ENCODE results near the gene PEX26.
"Not testable (repeated sequence)": the region's sequence is repeated elsewhere in the genome, so short reads cannot be mapped to it uniquely, and the experiment has no call there.

The PEX26 gene

GRCh38 chr22:18071968-18072310, 5.9 kb upstream of the PEX26 start:
- DNase-seq: no peak

GRCh38 chr22:18073467-18073866, 4.3 kb upstream of the PEX26 start:
- DNase-seq: no peak

DNA sequence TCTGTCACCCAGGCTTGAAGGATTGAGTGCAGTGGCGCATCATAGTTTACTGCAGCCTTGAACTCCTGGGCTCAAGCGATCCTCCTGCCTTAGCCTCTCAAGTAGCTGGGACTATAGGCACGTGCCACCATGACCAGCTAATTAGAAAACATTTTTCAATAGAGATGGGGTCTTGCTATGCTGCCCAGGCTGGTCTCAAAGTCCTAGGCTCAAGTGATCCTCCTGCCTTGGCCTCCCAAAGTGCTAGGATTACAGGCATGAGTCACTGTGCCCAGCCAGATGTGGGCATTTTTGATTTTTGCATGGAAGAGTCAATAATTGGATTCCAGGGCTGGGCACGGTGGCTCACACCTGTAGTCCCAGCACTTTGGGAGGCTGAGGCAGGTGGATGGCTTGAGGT, 3.9 kb upstream of the PEX26 start:
- not testable (repeated sequence) for DNase-seq

DNA sequence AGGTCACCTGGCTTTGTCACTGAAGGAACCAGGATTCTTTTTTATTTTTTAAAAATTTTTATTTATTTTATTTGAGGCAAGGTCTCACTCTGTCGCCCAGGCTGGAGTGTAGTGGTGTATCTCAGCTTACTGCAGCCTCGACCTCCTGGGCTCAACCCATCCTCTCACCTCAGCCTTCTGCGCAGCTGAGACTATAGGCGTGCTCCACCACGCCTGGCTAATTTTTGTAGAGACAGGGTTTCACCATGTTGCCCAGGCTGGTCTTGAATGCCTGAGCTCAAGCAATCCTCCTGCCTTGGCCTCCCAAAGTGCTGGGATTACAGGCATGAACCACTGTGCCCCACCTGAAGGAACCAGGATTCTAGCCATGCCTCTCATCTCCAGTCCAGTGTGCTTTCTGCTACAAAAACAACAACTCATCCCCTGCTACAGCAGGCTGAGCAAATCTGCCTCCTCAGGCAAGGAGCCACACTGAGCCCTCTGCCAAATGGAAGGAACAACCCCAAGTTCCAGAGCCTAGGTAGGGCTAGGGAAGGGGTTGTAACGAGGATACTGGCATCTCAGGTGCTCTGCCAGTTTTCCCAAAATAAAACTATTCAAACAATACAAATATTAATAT, 2.6 kb upstream of the PEX26 start:
- no peak for DNase-seq

DNA sequence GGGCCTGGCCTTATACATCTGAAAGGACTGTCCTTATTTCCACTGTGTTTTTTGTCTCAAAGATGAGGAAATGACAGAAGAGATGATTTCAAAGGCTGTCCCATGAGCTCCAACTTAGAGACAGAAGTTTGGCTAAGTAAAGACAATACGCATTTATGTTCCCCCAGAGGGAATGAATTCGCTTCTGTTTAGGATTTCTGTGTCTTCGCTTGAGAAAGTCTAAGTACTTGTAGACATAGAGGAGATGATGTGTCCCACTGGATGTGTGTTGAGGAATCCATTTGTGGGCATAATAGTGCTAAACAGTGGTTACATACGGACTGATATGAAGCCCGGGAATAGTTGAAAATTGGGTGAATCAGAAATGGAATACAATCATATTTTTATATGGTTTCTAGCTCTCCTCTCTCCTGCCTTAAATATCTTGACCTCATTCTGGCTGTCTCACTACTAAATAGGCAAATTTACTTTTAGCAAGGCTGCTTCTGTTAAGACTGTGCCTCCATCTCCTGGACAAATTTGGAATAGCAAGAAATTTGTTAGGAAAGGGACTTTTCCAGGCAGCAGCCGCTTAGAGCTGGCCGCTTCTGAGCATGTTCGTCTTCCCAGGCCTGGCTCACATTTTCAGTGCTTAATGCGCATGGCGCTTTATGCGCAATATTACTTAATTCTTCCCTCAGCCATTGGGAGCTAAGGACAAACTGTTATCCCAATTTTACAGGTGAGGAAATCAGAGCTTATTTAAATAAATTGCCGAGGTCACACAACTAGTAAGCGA, 1.9 kb upstream of the PEX26 start:
- no peak for DNase-seq

GRCh38 chr22:18077087-18077638, 627 bp upstream of the PEX26 start:
- DNase-seq: no peak

- DNase-seq: no peak
Measured at GRCh38 chr22:18078329-18079041, 695 bp downstream of the PEX26 start.

DNA sequence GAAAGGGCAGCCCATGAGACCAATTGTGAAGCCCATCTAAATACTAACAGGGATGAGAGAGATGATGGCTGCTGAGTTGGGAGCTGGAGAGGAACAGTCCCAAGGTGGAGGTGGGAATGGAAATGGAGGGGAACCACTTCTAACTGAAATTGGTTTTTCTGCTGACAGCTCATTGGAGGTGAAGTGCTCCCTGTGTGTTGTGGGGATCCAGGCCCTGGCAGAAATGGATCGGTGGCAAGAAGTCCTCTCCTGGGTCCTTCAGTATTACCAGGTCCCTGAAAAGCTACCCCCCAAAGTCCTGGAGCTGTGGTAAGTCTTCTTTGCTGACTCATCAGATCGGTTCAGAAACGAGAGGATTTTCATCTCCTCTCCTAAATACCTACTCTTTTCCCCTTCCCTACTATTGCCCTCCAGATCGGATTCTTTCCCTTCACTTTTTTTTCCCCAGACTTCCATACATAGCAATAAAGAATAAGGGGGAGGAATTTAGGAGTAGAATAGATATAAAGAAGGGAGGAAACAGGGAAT, 2.0 kb downstream of the PEX26 start:
- DNase-seq: no peak

- no peak for DNase-seq
Measured at GRCh38 chr22:18081416-18081815, 3.6 kb downstream of the PEX26 start.

DNA sequence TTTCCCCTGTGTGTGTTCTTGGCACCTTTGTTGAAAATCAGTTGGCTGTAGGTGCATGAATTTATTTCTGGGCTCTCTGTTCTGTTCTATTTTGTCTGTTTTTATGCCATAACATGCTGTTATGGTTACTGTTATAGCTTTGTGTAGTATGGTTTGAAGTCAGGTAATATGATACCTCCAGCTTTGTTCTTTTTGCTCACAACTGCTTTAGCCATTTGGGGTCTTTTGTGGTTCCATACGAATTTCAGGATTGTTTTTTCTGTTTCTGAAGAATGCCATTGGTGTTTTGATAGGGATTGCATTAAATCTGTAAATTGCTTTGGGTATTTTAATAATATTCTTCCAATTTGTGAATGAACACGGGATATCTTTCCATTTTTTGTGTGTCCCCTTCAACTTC, 4.7 kb downstream of the PEX26 start:
- DNase-seq: no peak

DNA sequence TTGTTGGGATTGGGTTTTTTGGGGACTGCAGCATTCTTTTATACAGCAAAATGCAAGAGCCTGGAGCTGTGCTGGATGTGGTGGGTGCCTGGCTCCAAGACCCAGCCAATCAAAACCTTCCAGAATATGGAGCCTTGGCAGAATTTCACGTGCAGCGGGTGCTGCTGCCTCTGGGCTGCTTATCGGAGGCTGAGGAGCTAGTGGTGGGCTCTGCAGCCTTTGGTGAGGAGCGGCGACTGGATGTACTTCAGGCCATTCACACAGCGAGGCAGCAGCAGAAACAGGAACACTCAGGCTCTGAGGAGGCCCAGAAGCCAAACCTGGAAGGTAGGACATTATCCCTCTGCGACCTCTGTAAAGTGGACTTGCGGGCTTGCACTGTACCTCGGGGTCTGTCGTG, 5.6 kb downstream of the PEX26 start:
- no peak for DNase-seq

- DNase-seq: no peak
Measured at GRCh38 chr22:18085188-18085587, 7.4 kb downstream of the PEX26 start.

- no peak for DNase-seq
Measured at GRCh38 chr22:18087350-18087855, 9.6 kb downstream of the PEX26 start.

DNA sequence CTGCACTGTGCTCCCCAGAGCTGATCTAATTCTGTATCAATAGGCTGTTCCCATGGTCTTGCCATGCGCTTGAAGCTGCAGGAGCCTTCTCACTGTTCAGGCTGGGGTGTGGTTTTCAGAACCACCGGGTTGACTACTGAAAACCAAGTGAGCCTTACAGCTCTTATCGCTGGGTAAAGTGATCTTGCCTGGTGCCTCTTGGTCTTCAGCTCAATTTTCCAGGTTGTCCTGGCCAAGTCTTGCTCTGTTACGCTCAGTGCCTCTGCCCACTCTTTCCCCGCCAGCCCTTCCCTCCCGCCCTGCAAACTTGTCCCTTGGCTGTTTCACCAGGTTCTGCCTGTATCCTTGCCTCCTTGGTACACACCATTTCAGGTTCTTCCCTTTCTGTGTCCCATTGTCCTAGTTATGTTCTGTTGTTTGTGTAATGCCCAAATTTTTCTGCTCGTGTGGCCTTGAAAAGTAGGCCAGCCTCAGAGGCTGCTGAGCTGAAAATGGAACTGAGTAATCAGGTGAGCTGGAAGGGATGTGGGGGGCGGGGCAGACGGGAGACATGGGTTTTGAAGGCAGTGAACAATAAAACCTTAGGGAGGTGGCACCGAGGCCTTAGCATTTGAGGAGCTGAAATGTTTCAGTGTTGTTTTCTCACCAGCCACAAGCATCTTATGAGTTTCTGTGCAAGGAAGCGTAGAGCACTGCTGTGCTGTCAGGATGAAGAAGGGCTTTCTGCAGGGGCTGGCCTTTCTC, 11.2 kb downstream of the PEX26 start:
- no peak for DNase-seq

DNA sequence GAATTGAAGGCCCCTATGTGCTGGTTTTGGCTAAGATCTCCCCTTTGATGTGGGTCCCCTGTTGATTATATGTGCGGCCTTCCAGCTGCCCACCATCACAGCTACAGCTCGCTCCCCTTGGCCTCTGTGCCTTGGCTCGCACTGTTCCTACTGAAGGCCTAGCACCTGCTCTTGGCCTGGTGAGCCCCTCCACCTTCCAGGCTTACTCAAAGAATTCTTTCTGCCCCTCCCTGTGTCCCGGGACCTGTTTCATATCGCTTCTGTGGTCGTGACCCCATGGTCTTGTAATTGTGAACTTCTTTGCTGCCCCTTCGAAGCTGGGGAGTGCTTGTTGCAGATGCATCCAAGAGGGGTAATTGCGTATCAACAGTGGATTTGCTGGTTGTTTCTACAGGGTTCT, 12.5 kb downstream of the PEX26 start:
- DNase-seq: no peak

- DNase-seq: no peak
Measured at GRCh38 chr22:18091478-18091877, 13.7 kb downstream of the PEX26 start.

DNA sequence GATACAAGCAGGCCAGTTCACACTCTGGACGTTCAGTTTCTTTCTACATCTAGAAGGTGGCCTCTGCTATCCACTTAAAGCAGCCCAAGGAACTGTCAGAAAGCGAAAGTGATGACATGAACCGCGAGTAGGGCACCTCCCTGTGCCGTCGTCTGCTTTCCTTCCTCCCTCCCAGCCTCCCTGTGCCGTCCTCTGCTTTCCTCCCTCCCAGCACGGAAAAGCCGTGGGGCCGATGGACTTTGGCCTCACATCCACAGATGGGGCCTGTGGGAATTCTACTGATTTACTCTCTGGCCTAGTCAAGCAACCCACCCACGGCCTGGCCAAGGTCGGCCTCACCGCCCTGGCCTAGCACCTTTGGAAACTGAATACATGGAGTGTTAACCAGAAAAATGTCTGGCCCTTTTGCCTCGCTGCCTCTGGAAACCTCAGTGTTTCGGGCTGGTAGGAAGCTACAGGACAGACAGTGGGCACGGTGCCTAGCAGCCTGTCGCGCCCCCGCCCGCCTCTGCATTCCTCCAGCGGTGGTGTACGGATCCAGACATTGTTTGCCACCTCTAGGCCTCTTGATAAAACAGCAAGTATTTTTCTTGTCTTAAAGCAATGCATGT, 14.2 kb downstream of the PEX26 start:
- no peak for DNase-seq

- no peak for DNase-seq
Measured at GRCh38 chr22:18093661-18094060, 15.9 kb downstream of the PEX26 start.

DNA sequence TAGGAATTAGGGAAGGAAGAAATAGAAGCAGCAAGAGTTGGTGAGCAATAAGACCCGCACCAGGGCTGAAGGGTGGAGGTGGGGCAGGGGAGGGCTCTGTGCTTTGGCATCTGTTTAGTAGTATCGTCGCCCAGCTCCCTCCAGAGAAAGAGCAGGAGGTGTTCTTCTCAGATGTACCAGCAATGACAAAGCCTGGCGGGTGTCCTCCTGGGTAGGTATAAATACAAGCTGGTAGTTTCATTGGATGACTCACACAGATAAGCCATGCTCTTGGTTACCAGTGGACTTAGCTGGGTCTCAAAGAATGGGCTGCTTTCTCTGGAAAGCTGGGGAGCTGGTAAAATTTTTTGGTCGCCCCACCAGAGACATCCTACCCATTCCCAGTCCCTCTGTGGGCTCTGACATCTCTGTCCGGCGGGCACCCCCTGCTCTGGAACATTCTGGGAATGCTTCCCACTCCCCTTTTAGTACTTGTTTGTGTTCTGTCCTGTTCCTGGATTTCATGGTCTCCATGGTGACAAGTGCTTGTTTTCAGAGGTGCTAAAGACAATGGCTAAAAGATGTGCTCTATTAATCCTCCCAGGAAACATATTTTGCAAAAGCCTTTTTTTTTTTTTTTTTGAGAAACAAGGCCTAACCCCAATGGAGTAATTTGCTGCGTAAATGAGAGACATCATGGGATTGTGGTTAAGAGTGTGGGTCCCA, 17.5 kb downstream of the PEX26 start:
- no peak for DNase-seq

DNA sequence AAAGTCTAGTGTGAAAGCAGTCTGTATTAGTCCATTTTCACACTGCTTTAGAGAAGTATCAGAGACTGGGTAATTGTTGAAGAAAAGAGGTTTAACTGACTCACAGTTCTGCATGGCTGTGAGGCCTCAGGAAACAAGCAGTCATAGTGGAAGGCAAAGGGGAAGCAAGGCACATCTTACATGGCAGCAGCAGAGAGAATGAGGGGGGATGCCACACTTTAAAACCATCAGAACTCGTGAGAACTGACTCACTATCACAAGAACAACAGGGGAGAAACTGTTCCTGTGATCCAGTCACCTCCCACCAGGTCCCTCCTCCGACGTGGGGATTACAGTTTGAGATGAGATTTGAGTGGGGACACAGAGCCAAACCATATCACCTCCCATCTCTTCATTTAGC, 19.0 kb downstream of the PEX26 start:
- no peak for DNase-seq

DNA sequence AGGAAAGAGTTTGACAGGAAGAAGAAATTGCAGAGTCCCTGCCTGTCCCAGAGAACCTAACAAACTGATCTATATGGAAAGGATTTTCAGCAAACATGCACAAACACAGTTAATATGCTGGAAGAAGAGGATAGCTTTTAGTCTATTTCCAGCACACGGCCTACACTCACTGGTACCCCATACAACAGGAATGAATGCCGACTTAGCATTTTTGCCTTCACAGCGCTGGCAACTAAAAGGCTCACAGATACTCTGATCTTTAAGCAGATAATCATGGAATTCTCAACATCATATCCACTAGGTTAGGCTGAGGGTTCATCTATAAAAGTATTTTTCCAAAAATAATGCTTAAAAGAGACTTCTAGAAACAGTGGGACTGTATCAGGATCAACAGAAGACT, 23.0 kb downstream of the PEX26 start:
- no peak for DNase-seq

- DNase-seq: no peak
Measured at GRCh38 chr22:18101536-18101935, 23.7 kb downstream of the PEX26 start.

Measured in effector CD8-positive, alpha-beta T cell (primary cell).